GM18873 (cell line): Measurements from ENCODE around the gene FBXO31.

ENCODE experiments used
- ATAC-seq: cut with Tn5 transposase; IDR thresholded peaks from one replicate; pipeline ENCODE4 v1.9.1; 2021; ENCODE audit warnings: mild to moderate bottlenecking, moderate library complexity, moderate number of reproducible peaks; ENCODE audit not compliant: unreplicated experiment, low FRiP score

Gene FBXO31

DNA sequence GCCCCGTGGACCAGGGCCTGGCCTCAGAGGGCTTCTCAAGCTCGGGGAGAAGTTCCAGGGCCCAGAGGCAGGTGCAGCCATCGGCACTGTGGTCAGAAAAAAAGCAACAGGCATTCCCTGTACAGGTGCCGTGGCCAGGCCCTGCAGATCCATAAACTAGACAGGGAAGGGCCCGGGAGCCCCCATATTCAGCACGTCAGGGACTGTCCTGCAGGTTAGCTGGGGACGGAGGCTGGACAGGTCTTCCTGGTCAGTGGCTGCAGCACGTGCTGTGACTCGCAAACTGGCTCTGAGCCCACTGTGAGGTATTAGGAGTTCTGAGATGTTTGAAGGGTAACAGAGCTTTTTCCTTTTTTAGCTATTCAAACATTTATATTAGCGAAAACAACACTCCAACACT lies 51.4 kb downstream of the FBXO31 start:
- no peak for ATAC-seq

DNA sequence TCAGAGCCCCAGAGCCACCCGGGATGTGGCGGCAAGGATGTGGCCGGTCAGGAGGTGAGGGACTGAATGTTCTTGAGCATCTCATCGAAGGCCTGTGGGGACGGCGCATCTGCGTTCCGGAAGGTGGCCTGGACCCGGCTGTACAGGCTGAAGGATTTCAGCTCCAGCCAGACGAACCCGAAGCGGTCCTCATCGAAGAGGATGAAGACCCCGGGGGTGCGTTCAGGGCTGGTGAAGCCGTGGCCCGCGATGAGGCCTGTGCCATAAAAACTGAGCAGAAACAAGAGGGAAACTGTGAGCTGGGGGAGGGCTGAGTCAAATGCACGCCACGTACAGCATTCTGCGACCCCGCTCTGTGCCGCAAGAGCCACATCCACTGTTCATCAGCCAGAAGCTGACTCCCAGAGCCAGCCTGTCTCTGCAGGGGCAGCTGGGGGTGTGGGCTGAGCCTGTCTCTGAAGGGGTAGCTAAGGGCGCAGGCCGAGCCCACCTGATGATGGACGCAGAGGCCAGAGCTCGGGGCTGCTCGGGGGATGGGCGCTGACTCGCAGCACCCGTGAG lies 52.3 kb downstream of the FBXO31 start:
- ATAC-seq = no peak

DNA sequence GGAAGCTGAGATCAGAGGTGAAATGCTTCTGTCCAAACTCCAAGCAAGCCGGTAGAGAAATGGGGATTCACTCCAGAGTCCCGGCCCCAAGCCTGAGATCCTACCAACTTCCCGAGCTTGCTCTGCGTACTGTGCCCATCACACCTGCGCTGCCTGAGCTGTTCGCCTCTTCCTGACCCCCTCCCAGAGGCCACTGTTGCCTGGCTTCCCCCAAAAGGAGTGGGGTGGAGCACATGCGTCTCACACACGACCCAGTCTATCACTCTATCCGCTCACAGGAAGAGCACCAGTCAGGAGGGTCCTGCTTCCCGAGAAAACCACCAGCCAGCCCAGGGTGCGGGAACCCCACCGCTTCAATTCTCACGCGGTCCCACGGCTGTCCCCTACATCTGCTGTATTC lies 52.9 kb downstream of the FBXO31 start:
- ATAC-seq = no peak

GRCh38 chr16:87330257-87330624 lies 53.3 kb downstream of the FBXO31 start:
- no peak for ATAC-seq

DNA sequence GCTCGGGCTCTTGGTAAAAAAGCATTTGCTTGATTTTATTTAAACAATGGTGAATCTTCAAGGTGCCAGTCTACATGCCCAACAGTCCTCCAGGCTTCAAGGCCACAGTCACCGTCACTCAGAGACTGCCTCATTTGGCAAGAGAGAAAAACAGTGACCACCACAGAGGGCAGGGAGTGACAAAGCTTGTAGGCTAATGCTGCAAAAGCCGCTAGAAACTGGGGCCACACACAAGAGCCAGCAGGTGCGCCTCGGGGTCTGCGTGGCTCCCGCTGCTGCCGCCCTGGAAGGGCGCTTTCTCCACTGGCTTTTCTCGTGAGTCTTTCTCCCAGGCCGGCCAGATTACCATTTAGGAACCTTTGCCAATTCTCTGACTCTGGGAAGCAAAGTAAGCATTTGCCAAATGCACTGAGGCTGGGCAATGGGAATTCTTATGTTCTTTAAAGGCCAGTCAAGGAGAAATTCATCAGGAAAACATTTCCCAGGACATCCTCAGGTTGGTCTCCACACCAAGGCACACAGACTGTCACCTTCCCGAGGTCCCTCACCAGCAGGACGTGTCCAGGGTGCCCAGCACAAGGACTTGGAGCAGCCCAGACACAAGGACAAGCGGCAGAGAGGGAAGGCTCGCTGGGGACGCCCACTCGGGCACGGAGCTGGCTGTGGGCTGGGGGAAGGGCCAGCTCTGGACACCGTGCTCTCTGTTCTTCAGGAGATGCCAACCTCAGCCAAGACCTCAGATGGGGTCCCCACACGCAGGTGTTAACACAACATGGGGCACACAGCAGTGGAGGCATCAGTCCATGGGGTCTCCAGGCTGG lies 53.9 kb downstream of the FBXO31 start:
- ATAC-seq = no peak

GRCh38 chr16:87328846-87329245 lies 54.7 kb downstream of the FBXO31 start:
- ATAC-seq = no peak

- ATAC-seq = no peak
Observed at GRCh38 chr16:87327798-87328495, 55.6 kb downstream of the FBXO31 start.

DNA sequence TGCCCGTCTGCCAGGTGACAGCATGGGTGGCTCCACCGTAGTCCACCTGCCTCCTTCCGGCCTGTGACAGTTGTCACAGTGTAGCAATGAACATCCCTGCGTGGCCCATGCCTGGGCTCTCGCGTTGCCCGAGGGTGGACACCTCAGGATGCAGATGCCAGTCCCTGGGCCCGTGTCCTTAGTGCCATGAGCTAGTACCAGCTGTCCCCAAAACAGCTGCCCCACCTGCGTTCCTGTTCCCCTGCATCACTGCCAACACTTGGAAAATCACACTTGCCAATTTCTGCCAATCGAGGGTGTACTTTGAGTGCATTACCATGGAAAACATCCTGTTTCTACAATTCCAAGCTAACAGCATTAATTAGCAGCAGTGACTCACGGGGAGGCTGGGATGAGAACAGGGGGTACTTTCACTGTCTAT lies 57.4 kb downstream of the FBXO31 start:
- ATAC-seq = no peak

DNA sequence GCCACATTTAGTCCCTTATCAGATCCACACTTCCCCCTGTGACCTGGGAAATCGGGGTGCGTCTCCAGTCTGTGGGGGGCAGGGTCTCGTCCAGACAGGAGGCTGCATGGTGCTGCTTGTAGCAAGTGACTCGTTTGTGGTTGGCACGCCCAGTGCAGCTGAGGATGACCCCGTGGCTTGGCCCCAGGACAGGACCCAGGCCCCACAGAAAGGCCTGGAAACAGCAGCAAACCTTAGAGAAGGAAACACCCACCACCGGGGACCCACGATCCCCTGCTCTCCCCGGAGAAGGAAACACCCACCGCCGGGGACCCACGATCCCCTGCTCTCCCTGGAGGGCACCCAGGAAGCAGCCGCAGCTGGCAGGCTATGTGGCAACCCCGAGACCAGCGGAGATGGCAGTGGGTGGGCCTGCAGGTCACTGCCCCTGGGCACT lies 58.1 kb downstream of the FBXO31 start:
- no peak for ATAC-seq

DNA sequence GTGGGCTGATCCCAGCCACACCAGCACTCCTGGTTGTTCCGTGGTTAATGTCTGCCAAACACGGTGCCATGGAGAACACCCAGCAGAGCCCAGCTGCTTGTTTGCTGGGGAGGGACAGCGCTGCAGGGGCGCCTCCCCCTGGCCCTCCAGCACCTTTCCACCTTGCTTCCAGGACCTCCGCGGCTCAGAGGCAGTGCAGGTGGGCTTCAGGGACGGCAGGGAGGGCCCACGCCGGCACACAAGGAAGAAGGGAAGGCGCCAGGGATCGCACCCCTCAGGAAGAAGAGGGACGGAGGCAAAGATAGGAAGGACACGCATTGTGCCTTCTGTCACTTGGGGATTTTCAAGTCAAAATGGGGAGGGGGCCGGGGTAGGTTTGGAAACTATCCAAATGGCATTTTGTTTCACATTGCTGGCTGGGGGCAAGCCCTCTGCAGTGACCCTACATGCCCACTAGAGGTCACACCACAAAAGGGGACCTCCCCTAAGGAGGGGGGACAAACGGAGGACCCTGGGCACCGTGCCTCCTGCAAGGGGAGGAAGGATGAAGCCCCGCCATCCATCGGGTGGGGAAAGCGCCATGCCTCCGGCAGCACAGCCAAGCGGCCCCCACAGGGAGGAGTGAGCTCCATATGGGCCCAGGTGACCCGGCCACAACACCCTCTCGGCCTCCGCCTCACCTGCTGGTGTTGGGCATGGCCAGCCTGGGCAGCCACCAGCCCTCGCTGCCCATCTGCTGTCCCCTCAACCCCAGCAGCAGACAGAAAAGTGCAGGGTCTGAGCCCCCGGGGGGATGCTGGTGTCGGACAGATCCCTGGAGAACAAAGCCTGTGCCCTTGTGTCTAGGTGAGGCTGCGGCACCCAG lies 58.9 kb downstream of the FBXO31 start:
- no peak for ATAC-seq

DNA sequence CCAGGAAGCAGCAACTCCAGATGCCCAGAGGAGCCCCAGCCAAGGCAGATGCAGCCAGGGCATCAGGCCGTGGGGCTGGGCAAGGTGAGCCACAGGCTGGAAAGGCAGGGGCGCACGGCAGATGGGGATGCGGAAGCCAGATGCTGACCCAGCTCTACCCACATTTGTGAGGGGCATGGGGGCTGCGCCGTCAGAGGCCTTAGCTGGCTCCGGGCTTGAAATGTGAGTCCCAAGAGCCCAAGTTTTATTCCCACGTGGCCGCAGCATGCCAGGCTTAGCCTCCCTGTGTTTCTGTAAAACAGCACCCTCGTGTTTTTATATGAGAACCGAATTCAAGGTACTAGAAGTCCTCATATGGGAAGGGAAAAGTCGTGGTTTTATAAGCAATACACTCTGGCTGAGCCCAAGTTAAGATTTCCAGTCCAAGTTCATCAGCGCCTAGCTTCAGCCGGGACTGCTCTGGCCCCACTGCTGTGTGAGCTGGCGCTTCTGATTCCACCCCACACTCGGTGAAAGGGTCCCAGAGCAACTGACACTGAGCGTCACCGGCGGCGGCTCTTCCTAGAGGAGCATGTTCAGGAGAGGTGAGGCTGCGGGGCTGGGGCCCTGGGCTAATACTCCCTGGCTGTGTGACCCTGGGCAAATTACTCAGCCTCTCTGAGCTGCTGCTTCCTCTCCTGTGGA lies 59.7 kb downstream of the FBXO31 start:
- no peak for ATAC-seq

GRCh38 chr16:87322833-87323726 lies 60.5 kb downstream of the FBXO31 start:
- ATAC-seq = no peak

DNA sequence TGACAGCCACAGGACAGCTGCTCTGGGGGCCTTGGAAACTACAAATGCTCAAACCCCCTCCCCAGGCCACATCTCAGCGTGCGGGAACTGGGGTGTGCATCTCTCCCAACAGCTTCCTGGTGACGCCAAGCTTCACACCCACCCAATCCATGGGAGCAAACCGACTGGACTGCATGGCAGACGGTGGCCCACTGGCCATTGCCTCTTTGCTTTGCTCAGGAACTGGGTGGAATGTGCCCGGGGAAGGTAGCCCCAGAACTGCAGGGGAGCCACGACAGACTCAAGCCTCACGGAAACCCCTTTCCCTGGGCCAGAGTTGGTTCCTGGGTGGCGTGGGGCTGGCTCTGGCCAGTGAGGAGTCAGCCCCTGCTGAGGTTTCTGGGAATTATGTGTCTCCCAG lies 61.2 kb downstream of the FBXO31 start:
- ATAC-seq = no peak

DNA sequence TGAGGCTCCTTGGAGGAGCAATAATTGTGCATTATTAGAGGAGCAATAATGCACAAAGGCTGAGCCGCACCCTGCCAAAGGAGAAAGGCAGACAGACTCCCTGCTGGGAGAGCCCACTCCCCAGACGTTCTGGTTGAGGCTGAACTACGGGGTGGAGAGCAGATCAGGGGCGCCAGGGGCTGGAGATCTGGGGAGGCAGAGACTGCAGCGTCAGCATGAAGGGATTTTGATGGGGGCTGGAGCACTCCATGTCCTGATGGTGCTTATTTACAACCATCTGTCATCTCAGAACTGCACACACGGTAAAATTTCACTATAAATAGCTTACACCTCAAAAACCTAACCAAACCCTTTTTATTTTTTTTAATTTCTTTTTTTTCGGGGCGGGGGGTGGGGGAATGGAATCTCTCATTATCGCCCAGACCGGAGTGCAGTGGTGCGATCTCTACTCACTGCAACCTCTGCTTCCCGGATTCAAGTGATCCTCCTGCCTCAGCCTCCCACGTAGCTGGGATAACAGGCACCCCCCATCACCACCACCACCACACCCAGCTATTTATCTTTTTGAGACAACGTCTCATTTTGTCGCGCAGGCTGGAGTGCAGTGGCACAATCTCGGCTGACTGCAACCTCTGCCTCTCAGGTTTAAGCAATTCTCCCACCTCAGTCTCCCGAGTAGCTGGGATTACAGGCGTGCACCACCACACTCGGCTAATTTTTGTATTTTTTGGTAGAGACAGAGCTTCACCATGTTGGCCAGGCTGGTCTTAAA lies 62.1 kb downstream of the FBXO31 start:
- ATAC-seq = no peak

- ATAC-seq = no peak
Observed at GRCh38 chr16:87320510-87321227, 62.9 kb downstream of the FBXO31 start.

- ATAC-seq = no peak
Observed at GRCh38 chr16:87319997-87320491, 63.5 kb downstream of the FBXO31 start.

GRCh38 chr16:87319011-87319410 lies 64.6 kb downstream of the FBXO31 start:
- no peak for ATAC-seq
